ENCODE results near the gene SPATA31E1.
"Not testable (repeated sequence)": the region's sequence is repeated elsewhere in the genome, so short reads cannot be mapped to it uniquely, and the experiment has no call there.

- not testable (repeated sequence) for TF ChIP-seq CTCF, POLR2A (IDR thresholded peaks at IDR 0.05)
Measured at GRCh38 chr9:87937352-87937751, 54.7 kb downstream of the SPATA31E1 start.

Measured in right lobe of liver (tissue), 4 donors.